NCI-H2081 (cell line): ENCODE results near the gene ZNF496.

Experiments used
- DNase-seq, 2 experiments: peaks; one replicate each; lab custom pipeline; 2025; lab: John Stamatoyannopoulos, UW

The ZNF496 gene

DNA sequence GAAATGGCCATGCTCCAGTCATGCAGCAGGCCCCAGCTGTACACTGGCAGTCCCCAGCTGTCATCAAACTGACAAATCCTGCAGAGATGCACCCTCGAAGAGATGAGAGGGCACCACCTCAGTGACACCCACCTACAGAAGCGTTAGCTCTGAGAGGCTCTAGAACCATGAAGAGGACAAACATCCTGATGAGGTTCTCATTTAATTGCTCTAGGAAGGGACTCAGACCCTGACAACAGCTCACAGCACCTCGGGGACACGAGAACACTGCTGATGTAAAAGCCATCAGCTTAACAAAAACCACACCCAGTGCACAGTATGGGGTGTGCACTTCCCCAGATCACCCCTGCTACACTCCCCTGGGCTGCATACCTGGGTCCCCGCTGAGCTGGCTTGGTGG, 3.4 kb downstream of the ZNF496 start:
- DNase-seq = no peak

DNA sequence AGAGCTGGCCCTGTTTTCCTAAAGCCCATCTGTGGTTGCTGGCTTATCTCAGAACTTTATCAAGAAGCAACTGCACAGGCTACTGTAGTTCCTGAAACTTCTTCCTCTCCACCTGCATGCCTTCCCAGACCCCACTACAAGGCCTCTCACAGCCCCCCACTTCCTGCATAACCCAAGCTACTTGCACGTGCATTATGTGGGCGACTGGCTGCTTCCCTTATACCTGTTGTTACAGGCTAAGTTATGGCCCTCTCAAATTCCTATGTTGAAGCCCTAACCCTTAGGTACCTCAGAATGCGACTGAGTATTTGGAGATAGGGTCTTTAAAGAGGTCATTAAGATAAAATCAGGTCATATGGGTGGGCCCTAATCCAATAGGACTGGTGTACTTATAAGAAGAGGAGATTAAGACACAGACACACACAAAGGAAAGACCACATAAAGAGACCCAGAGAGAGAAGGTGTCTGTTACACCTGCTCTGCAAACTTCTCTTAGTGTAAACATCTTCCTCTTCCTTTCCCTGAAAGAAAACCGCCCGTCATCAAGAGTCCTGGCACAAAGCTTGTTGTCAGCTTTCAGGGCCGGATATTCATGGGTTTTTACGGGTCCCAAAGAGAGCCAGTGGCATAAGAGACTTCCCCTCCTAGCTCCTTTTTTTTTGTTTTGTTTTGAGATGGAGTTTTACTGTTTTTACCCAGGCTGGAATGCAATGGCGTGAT, 5.1 kb downstream of the ZNF496 start:
- DNase-seq = no peak

DNA sequence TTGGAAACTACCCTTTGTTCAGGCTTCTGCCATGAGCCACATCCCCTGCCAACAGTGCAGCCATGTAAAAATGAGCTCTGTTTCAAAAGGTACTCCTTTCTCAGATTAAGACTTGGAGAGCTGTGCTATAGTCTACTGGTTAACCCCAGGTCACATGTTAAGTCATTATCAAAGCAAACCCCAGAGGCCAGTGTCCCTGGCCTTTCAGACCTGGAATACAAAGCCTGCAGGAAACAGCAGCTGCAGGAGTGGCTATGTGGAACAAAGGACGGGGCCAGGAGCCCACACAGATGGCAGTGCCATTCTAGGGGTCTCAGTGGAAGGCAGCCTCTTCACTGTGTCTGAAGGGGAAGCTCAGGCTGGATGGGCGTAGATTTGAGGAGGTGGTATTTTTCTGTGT, 6.7 kb downstream of the ZNF496 start:
- peak in 1 of 2 experiments; percentile 30 for DNase-seq

DNA sequence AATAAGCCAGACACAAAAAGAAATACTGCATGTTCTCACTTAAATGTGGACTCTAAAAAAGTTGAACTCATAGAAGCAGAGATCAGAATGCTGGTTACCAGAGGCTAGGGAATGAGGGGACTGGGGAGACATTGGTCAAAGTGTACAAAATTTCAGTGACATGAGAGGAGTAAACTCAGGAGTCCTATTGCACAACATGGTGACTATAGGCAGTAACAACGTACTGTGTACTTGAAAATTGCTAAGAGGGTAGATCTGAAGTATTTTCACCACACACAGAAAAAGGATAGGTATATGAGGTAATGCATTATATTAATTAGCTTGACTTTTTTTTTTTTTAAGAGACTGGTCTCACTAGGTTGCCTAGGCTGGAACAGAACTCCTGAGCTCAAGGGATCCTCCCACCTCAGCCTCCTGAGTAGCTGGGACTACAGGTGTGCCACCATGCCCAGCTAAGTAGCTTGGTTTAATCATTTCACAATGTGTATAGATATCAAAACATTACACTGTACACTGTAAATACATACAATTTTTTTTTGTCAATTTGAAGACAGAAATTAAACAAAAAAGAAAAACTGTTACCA, 7.4 kb downstream of the ZNF496 start:
- no peak for DNase-seq

DNA sequence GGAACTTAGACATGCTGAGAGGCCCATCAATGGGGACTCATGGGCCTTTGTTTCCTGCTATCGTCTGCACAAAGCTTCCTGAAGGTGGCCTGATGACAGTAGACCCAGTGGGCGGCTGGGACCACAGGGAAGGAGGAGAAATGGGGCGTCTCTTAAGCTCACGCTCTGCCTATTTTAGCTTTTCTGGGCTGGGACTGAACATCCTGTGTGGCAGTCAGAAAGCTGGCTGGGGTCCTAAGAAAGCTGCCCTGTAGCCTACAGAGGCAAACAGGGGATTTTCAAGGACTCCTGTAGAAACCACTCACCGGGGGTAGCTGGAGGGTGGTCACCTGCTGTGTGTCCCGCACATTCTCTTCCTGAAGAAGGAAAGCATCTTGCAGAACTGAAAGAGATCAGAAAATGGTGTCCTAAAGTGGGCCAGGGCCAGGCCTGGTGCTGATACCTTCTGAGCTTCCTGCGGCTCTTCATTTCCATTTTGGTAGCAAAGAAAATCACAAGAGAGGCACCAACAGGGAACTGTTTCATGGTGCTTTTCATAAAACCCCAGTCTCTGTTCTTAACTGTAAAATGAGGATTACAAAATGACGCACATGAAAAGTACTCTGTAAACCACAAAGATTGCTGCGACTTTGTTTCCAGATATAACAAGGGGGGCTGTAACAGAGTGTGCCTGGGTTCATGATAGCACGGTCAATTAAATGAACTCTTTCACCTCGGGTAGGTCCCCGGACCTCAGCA, 8.6 kb downstream of the ZNF496 start:
- DNase-seq = no peak

DNA sequence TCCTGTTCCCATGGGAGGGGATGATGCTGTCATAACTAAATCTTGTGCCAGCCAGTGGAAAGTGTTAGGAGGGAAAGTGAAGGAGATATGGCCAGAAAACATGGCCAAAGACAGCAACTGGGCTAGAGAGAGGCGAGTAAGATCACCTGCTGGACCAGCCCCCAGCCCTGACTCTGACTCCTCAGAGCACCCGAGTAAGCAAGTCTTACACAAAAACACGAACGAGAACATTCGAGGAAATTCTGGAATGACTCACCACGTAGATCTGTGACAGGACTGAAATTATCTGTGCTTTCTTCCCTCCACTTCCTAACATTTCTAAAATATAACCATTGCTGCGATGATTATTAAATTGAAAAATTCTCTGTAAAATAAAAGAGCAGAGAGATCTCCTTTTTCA, 9.2 kb downstream of the ZNF496 start:
- no peak for DNase-seq

DNA sequence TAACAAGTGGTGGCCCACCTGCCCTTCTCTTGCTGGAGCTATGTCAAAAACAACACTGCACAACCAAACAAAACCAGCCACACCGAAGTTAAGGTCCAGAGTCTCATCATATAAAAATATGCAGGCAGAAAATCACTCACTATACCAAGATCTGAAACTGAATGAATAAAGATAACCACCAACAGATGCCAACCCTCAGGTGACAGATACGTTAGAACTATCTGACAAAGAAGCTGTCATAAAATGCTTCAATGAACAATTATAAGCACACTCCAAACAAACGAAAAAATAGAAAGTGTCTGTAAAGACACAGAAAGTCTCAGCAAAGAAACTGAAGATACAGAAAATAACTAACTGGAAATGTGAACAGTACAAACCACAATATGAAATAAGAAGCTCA, 14.0 kb downstream of the ZNF496 start:
- DNase-seq = no peak

DNA sequence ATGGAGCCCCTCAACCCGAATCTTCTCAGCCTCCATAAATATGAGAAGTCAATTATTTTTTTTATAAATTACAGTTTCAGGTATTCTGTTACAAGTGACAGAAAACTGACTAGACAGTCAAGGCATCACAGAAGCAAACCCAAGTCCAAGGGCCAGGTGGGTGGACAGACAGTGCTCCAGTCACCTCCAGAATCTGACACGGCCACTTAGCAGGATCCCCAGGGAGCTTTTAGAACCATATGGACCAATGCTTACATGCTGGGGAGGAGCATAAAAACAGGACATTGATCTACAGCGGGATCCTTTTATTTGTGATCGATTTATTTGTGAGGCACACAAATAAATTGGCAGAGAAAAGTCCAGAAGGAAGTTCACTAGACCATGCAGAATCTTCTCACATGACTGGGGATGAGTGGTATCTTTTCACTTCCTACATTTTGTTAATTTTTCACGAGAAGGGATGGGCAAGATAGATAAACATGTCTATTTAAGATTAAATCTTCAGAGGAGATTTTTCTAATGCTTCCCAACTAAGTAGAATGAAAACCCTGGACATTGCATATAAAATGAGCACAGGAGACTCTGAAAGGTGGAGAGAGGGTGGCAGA, 15.0 kb downstream of the ZNF496 start:
- DNase-seq = no peak

DNA sequence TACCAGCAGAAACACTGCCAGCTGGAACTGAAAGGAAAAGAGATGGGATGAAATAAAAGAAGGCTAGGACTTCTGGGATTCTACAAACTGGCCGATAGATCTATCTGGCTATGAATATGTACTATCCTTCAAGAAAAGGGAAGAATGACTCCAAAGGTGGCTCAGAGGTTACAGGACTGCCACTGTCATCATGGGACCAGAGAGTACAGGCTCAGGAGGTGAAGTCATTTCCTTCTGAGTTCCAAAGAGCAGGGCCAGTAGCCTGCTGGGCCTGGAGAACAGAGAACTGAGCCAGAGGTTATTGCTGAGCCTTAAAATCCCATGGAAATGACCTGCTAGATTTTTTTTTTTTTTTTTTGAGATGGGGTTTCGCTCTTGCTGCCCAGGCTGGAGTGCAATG, 27.6 kb downstream of the ZNF496 start:
- no peak for DNase-seq

DNA sequence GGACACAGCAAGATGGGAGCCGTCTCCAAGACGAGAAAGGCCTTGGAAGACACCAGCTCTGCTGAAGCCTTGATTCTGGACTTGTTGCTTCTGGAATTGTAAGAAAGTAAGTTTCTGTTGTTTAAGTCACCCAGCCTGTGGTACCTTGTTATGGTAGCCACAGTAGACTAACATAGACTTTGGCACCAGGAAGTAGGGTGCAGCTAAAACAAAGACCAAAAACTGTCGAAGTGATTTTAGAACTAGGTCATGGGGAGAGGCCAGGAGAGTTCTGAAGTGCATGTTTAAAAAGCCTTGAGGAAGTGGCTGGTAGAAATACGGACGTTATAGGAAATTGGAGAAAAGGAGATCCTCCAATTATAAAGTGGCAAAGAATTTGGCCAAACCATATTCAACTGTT, 28.5 kb downstream of the ZNF496 start:
- no peak for DNase-seq

DNA sequence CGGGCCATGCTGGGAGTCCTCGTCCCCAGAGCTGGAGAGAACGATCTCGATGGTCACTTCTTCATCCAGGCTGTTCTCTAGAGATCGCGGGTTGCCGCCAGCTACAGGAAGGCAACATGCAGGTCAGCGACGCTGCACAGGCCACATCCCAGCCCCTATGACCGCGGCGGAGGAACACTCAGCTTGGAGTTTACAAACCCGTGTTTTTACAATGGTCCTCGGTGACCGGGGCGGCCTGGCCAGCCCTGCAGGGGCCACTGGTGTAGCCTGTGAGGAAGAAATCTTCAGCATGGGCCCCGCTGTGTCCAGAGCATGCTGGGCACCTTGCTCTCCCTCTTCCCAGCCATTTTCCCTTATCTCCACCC, 30.5 kb downstream of the ZNF496 start:
- no peak for DNase-seq

DNA sequence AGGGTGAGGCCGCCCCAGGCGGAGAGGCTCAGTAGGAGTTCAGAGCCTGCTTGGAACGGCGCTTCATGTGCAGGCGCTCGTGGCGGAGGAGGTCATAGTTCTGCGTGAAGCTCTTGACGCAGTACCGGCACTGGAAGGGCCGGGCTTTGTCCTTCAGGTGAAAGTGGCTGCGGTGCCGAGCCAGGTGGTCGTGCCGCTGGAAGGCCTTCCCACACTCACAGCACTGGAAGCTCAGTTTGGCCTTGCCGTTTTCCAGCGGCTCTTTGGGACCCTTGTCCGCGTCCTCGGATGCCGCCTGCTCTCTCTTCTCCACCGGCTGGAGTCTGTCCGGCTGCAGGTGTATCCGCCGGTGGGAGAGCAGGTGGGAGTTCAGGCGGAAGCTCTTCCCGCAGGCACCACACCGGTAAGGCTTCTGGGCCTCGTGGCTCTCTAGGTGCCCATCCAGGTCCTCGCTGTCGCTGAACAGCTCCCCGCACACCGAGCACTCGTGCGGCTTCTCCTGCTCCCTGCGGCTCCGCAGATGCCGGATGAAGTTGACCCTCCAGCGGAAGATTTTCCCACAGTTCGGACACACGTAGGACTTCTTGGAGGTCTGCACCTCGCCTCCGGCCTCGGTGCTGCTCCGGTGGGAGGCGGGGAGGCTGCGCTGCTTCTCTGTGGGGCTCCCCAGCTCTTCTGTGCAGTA, 31.0 kb downstream of the ZNF496 start:
- no peak for DNase-seq

DNA sequence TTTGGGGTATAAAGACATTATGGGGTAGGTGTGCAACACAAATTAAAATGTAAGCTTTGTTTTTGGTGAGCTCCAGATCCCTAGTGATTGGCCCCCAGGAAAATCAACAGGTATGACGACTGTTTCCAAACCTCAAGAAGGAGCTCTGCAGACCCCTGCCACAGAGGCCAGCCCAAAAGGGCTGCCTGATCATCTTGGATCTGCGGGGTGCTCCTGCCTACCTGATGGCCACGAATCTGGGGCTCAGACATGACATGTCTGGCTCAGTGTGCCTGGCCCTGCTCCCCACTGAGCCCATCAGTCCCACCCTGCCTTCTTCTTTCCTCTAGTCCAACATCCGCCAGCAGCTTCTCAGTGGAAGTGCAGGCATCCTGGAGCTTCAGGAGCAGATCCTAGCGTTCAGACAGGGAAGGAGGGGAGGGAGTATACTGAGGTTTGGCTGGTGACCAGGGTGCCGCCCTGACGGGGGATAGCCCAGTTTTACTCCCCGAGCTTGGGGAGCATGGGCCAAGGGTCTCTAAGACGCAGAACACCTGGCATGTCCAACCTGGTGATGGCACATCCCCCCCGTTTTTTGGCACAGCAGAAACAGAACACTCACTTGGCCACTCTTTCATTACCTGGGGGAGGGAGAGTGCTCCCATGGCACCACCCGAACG, 31.8 kb downstream of the ZNF496 start:
- DNase-seq = no peak

DNA sequence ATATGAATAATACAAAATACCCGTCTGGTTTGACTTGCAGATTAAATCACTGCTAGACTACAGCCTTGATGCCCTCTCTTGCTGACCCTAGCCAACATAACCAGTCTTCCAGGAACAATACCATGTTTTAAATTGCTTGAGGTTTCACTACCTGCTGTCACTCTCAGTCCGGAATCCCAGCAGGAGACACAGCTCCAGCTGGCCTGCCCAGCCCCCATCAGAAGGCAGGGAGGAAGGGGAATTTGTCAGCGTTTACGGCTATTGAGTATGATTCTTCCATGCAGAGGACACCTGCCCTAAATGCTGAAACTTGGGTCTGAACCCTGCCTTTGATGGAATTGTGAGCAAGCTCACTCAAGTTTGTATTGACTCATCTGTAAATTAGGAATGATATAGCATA, 33.0 kb downstream of the ZNF496 start:
- no peak for DNase-seq

DNA sequence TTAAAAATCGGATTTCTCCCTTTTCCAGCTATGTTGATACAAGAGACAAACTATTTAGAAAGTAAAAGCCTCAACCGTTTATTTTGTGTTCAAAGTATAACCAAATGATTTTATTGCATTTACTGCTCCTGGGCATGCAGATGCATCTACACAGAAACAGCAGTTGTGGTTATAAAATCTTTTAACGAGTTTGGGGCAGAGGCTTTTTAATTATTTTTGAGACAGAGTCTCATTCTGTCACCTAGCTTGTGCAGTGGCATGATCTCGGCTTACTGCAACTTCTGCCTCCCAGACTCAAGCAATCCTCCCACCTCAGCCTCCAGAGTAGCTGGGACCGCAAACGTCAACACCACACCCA, 33.6 kb downstream of the ZNF496 start:
- DNase-seq = no peak

DNA sequence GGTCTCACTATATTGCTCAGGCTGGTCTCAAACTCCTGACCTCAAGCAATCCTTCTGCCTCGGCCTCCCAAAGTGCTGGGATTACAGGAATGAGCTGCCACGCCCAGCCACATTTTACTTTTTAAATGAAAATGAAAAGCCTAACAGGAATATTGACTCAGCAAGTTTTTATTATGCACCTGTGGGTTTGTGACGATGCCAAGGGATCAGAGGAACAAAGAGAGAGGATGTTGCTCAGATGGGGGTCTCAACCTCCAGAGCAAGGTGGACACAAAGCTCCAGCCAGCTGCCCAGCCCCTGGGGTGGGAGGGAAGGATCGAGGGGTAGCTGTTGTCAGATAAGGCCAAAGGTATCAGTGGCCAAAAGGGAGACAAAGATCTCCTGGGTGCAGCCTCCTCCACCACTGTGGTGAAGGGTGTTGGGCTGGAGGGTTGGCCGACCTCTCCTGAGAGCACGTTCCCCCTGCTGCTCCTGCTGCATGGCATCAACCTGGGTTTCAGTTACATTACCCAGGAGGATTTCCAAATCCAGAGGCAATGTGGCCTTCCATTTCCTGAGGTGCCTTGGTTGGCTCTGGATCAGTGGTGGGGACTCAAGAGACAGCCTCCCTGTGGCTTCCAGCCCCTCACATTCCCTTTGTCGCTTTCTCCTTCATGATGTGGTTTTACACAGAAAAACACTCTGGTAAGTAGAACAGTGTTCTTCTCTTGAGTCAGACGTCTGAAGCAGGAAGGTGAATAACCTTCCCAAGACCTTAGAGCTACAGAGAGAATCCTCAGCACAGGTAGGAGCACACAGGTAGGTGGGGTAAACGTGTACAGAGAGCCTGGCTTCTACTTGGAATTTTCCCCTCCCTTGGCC, 34.2 kb downstream of the ZNF496 start:
- DNase-seq = no peak

DNA sequence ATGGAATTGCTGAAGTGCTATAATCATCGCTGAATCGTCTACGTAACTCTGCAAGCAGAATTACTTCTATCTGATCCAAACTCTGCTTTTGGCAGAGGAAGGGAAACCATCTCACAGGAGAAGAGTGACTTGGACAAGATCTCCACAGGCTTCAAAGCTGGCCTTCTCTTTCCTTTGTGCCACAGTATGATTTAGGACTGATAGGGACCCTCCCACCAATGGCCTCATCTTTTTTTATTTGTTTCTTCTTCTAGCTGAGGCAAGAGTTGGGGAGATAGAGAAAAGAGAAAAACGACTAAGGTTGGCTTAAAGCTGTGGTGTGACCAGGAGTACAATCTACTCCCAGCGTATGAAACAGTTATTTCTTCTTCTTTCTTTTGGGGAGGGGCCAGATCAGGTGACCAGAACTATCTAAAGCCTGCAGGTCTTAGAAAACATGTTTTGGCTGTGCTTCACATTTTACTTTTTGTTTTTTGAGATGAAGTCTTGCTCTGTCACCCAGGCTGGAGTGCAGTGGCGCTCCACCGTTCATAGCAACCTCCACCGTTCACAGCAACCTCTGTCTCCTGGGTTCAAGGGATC, 35.0 kb downstream of the ZNF496 start:
- DNase-seq = no peak

DNA sequence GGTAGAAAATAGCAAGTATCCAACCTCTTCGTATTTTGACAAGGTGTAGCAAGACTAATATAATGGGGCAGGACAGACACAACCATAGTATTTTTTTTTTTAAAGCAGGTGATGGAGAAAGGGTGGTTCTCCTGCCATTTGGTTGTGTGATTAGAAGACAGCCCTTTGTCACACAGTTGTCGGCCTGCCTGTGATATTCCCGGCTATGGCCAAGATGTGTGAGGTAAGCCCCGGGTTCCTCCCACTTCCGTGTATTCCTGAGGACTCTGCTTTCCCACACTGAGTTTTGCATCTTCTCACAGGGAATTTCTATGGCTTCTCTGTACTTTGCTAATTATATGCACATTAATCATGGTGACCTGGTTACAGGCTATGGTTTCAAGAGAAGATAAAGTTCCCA, 35.9 kb downstream of the ZNF496 start:
- DNase-seq = no peak

DNA sequence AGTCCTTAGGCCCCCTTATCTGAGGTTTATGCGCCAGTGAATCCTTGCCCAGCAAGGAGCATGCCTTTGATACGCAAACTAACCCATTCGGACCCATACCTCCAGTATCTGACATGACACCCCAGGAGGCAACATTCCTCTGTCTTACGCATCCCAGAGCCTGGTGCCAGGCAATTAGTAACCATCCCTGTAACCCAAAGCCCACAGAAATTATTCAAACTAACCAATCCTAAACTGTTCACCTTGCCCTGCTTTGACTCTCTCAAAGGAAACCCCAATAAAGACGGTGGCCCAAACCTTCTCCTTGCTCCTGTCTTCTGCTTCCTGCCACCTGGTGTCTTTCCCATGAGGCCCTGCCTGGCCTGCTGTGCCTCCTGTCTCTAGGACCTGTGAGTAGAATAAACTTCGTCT, 36.4 kb downstream of the ZNF496 start:
- no peak for DNase-seq

DNA sequence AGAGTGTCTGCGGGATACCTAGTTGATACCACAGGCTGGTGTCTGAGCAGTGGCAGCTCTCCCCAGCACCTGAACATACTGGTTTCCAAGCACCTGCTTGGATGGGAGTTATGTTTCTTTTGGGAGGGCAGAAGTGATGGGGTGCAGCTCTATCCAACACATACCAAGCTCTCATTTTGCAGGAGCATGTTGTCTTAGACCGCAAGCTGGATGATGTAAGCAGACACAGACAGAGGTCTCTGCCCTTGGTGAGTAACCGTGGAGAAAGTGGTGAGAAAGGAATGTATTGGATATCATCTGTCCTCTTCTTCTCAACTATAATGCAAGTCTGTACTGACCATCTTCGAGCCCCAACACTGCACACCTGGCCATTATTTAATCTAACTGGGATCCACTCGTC, 37.4 kb downstream of the ZNF496 start:
- DNase-seq = no peak

DNA sequence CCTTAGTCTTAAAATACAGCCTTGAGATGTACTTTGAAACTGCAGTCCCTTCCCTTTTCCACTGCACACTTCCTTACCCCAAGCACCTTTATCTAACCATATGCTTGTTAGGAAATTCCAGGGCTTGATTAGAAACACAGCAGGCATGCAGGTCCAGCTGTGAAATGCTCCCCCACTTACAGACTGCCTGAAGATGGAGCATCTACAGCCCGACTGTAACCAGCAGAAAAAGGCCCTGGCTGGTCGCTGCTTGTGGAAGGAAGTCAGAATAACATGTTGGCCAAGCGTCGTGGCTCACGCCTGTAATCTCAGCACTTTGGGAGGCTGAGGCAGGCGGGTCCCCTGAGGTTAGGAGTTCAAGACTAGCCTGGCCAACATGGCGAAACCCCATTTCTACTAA, 38.6 kb downstream of the ZNF496 start:
- DNase-seq = no peak
